HepG2 (cell line): Measurements from ENCODE around the gene CLDN9. TPM values are rescaled to one million over a fixed set of nuclear protein-coding genes. Genes with fewer than 3 reads are reported as not detected.

Experiments used
- AGO2 ChIP-seq: fragments of 200-400 bp; formaldehyde crosslinking; optimal IDR thresholded peaks from 2 replicates; pipeline ENCODE3; 2017; ENCODE audit warnings: mild to moderate bottlenecking, low read depth, low read length, moderate library complexity
- GLI4 ChIP-seq: sonication (generic); formaldehyde crosslinking; IDR thresholded peaks from 2 replicates; pipeline ENCODE4 v1.5.1; 2020; ENCODE audit warnings: missing genetic modification reagents, mild to moderate bottlenecking, moderate library complexity, borderline replicate concordance
- NFKB2 ChIP-seq: sonication (generic); formaldehyde crosslinking; IDR thresholded peaks from 2 replicates; pipeline ENCODE4 v1.4.0; 2020; ENCODE audit warnings: missing genetic modification reagents, borderline replicate concordance
- PATZ1 ChIP-seq: sonication (generic); formaldehyde crosslinking; IDR thresholded peaks from 2 replicates; pipeline ENCODE4 v1.4.0; 2020; ENCODE audit warnings: missing genetic modification reagents
- RNF2 ChIP-seq: fragments of 450-650 bp; conservative IDR thresholded peaks from 2 replicates; pipeline ENCODE4 v1.6.1; 2016; ENCODE audit warnings: low read depth
- WIZ ChIP-seq: sonication (generic); formaldehyde crosslinking; IDR thresholded peaks from 2 replicates; pipeline ENCODE4 v1.5.1; 2020; ENCODE audit warnings: mild to moderate bottlenecking, missing genetic modification reagents
- ZFAT ChIP-seq: sonication (generic); formaldehyde crosslinking; conservative IDR thresholded peaks from 2 replicates; pipeline ENCODE4 v1.8.1; 2023; ENCODE audit warnings: missing genetic modification reagents, inconsistent platforms
- ZFP36 ChIP-seq: fragments of 150-350 bp; IDR thresholded peaks from 2 replicates; pipeline ENCODE4 v1.6.1; 2018; ENCODE audit warnings: borderline replicate concordance, low read length, low read depth; ENCODE audit not compliant: partially characterized antibody
- ZMYM2 ChIP-seq: sonication (generic); formaldehyde crosslinking; IDR thresholded peaks from 2 replicates; pipeline ENCODE4 v1.8.0; 2022; ENCODE audit warnings: mild to moderate bottlenecking, missing genetic modification reagents
- ZNF24 ChIP-seq: fragments of 450-650 bp; IDR thresholded peaks from 2 replicates; pipeline ENCODE4 v1.6.1; 2017; ENCODE audit warnings: antibody characterized with exemption, mild to moderate bottlenecking
- ZNF362 ChIP-seq: sonication (generic); formaldehyde crosslinking; IDR thresholded peaks from 2 replicates; pipeline ENCODE4 v1.4.0; 2020; ENCODE audit warnings: missing genetic modification reagents, mild to moderate bottlenecking, borderline replicate concordance
- ZNF432 ChIP-seq: sonication (generic); formaldehyde crosslinking; IDR thresholded peaks from 2 replicates; pipeline ENCODE4 v1.5.0; 2020; ENCODE audit warnings: missing genetic modification reagents, mild to moderate bottlenecking, borderline replicate concordance
- ZNF607 ChIP-seq: sonication (generic); formaldehyde crosslinking; IDR thresholded peaks from 2 replicates; pipeline ENCODE4 v1.5.1; 2020; ENCODE audit warnings: missing genetic modification reagents, mild to moderate bottlenecking, borderline replicate concordance
- ZNF609 ChIP-seq: sonication (generic); formaldehyde crosslinking; IDR thresholded peaks from 2 replicates; pipeline ENCODE4 v1.4.0; 2020; ENCODE audit warnings: mild to moderate bottlenecking, missing genetic modification reagents, borderline replicate concordance
- ZNF776 ChIP-seq: sonication (generic); formaldehyde crosslinking; IDR thresholded peaks from 2 replicates; pipeline ENCODE4 v1.4.0; 2020; ENCODE audit warnings: mild to moderate bottlenecking, missing genetic modification reagents
- ZXDC ChIP-seq: sonication (generic); formaldehyde crosslinking; IDR thresholded peaks from 2 replicates; pipeline ENCODE4 v1.5.0; 2020; ENCODE audit warnings: mild to moderate bottlenecking, missing genetic modification reagents
- polyA plus RNA-seq, 8 experiments: library from polyadenylated mRNA; depleted of rRNA in 3 of 8; stranded (reverse) in 7 of 8; unstranded in 1 of 8; fragments of >200 nt; fragmentation: Illumina TruSeq in 4 of 8; extraction: Trizol in 4 of 8; gene quantifications; 2 replicates each; pipeline versions ENCODE4 v1.2.1 to v1.2.3, GENCODE V29; 2011 to 2016; ENCODE audit warnings: low read depth in 4 of 8, missing spikeins in 1 of 8, mixed read lengths in 1 of 8; ENCODE audit not compliant: insufficient read depth in 1 of 8
- total RNA-seq, 5 experiments: library from RNA; depleted of rRNA; stranded (reverse); fragments of >200 nt; fragmentation: Illumina TruSeq; extraction: Trizol; gene quantifications; 2 replicates each; pipeline ENCODE4 v1.2.3, GENCODE V29; 2016; ENCODE audit warnings: low read depth in 1 of 5

Gene CLDN9
- total and polyA plus RNA-seq, 2 of the 13 experiments (the other 11 are each of a cell fraction or from before 2014, with no cell fraction given) = 0.15 to 0.26 TPM

GRCh38 chr16:2969545-2970521 is 42.9 kb upstream of the CLDN9 start (continued):
- TF ChIP-seq ZNF362 (CRISPR knock-in tag) (0 out of 2 replicates have a peak, but pooled peaks have one; percentile 0), ZFAT (CRISPR knock-in tag) (no peak), ZNF607 (CRISPR knock-in tag) (peak; percentile 34; the same call in 1 of the 2 replicates), RNF2 (no peak), ZXDC (CRISPR knock-in tag) (no peak), NFKB2 (CRISPR knock-in tag) (0 out of 2 replicates have a peak, but pooled peaks have one; percentile 17), ZFP36 (no peak), ZNF432 (0 out of 2 replicates have a peak, but pooled peaks have one; percentile 69), PATZ1 (CRISPR knock-in tag) (peak; percentile 91), ZNF776 (CRISPR knock-in tag) (peak; percentile 44; the same call in 1 of the 2 replicates), AGO2 (peak; percentile 92), WIZ (CRISPR knock-in tag) (no peak), ZNF24 (no peak), GLI4 (CRISPR knock-in tag) (0 out of 2 replicates have a peak, but pooled peaks have one; percentile 53), ZNF609 (CRISPR knock-in tag) (no peak; the same call in 1 of the 2 replicates), ZMYM2 (CRISPR knock-in tag) (no peak; the same call in 1 of the 2 replicates)
